Measurements from ENCODE around the gene USHBP1. TPM values are rescaled to one million over a fixed set of nuclear protein-coding genes. Genes with fewer than 3 reads are reported as not detected.

Gene USHBP1
- total and polyA plus RNA-seq, 2 donors (not counting 1 experiment from before 2014, with no cell fraction given): 0.39 TPM; not detected in 1

DNA sequence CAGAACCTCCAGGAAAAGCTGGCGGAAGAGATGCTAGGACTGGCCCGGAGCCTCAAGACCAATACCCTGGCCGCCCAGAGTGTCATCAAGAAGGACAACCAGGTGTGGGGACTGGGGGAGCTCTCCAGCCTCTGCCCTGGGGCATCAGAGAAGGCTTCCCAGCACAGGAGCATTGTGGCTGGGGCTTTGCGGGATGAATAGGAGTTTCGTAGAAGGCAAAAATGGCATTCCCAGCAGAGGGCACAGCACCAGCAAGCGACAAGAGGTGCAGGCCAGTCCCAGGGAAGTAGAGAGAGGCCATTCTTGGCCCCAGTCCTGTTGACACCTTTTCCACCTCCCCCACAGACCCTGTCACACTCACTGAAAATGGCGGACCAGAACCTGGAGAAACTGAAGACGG lies 45.3 kb downstream of the USHBP1 start:
- intact Hi-C loops (cut with micrococcal nuclease): no loop called here
- H3K9me3 Mint-ChIP-seq (ENCODE audit: insufficient read depth): no peaks in the 10 kb centered on the region
- H3K4me1 ChIP-seq (ENCODE audit: control insufficient read depth in 2 of 2, insufficient read depth in 2 of 2, low read length in 2 of 2): peaks cover 10 to 15% of the 10 kb centered on the region in 2 donors
- H4K20me1 ChIP-seq (ENCODE audit: control insufficient read depth, insufficient read depth, low read length, poor library complexity, severe bottlenecking): no peaks in the 10 kb centered on the region
- WGBS (ENCODE audit: insufficient coverage): 95% methylated on average over 8 of the region's 8 CpGs
- no peak for DNase-seq
- peaks cover 0 to 13% of the 10 kb centered on the region in 2 experiments for H3K36me3 ChIP-seq (replicated peaks in 1 of 2; ENCODE audit: control extremely low read depth in 1 of 2, control insufficient read depth in 1 of 2, extremely low read depth in 1 of 2, insufficient read depth in 2 of 2, low read length in 1 of 2)
- no peak overlapping the region for H3K4me3 Mint-ChIP-seq
- H3K27me3 ChIP-seq (replicated peaks in 1 of 4; ENCODE audit: control extremely low read depth in 1 of 4, control insufficient read depth in 3 of 4, insufficient read depth in 4 of 4, low read length in 3 of 4): no peaks in the 10 kb centered on the region
- CTCF ChIA-PET: no interaction called here
- H3K27me3 Mint-ChIP-seq: no peaks in the 10 kb centered on the region
- peaks cover 15% of the 10 kb centered on the region for H3K4me1 Mint-ChIP-seq
- no peak overlapping the region for H3K27ac Mint-ChIP-seq
- no peak overlapping the region for H3K9ac ChIP-seq (ENCODE audit: low read length)
- POLR2A ChIA-PET: interaction anchor here (0.7 kb wide), 2 partner anchors 134 to 479 kb away, joined by 5 to 6 read pairs; no protein-coding TSS in a partner anchor
- no peak overlapping the region for H3K27ac ChIP-seq (ENCODE audit: low read length in 2 of 2)
- H3K79me2 ChIP-seq (ENCODE audit: control insufficient read depth, insufficient read depth, low read length): no peaks in the 10 kb centered on the region
- ATAC-seq (ENCODE audit: low read depth): no peak
- no peaks in the 10 kb centered on the region for H3K9me3 ChIP-seq (ENCODE audit: control extremely low read depth in 1 of 3, control insufficient read depth in 2 of 3, insufficient read depth in 1 of 3, low read length in 2 of 3)
- H3K4me2 ChIP-seq (replicated peaks; ENCODE audit: low read depth, low read length, poor library complexity, severe bottlenecking): no peak overlapping the region
- H2AFZ ChIP-seq (ENCODE audit: insufficient read depth, low read depth, low read length, poor library complexity, severe bottlenecking): no peak overlapping the region
- H3K4me3 ChIP-seq (ENCODE audit: control extremely low read depth in 1 of 5, extremely low read depth in 1 of 5, insufficient read depth in 1 of 5, low read depth in 2 of 5, low read length in 4 of 5): no peak overlapping the region
- no peak for TF ChIP-seq EZH2 (IDR thresholded peaks at IDR 0.05; ENCODE audit: borderline replicate concordance, insufficient read depth, low read depth, low read length, poor library complexity, severe bottlenecking)
- TF ChIP-seq, protein P1, sequence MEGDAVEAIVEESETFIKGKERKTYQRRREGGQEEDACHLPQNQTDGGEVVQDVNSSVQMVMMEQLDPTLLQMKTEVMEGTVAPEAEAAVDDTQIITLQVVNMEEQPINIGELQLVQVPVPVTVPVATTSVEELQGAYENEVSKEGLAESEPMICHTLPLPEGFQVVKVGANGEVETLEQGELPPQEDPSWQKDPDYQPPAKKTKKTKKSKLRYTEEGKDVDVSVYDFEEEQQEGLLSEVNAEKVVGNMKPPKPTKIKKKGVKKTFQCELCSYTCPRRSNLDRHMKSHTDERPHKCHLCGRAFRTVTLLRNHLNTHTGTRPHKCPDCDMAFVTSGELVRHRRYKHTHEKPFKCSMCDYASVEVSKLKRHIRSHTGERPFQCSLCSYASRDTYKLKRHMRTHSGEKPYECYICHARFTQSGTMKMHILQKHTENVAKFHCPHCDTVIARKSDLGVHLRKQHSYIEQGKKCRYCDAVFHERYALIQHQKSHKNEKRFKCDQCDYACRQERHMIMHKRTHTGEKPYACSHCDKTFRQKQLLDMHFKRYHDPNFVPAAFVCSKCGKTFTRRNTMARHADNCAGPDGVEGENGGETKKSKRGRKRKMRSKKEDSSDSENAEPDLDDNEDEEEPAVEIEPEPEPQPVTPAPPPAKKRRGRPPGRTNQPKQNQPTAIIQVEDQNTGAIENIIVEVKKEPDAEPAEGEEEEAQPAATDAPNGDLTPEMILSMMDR (IDR thresholded peaks at IDR 0.05): no peak

DNA sequence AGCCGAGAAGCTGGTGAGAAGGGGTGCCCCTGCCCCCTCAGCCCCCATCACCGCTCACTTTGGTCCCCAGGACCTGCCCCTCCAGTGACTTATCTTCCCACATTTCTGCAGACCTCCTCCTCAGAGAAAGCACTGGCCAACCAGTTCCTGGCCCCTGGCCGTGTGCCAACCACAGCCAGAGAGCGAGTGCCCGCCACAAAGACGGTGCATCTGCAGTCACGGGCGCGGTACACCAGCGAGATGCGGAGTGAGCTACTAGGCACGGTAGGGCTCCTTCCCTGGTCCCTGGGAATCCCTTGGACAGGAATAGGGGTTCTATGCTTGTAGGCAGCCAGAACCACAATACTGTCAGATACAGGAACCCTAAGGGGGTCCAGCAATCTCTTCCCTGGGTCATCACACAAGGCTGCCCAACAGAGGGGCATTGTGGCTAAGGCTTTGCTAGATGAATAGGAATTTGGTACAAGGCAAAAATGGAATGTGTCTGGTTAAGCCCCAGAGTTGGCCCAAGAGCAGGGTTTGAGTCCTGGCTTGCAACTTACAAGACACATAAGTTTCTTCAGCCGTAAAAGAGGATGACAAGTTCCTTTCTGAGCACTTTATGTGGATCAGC lies 48.4 kb downstream of the USHBP1 start:
- no peak for TF ChIP-seq EZH2 (IDR thresholded peaks at IDR 0.05; ENCODE audit: borderline replicate concordance, insufficient read depth, low read depth, low read length, poor library complexity, severe bottlenecking)
- TF ChIP-seq, protein P1 (IDR thresholded peaks at IDR 0.05): no peak
- Histone ChIP-seq H3K4me1 (ENCODE audit: control insufficient read depth in 2 of 2, insufficient read depth in 2 of 2, low read length in 2 of 2) (peaks cover 10 to 19% of the 10 kb centered on the region in 2 donors), H3K4me2 (replicated peaks; ENCODE audit: low read depth, low read length, poor library complexity, severe bottlenecking) (peak overlapping the region; percentile 76), H3K27me3 (replicated peaks in 1 of 4; ENCODE audit: control extremely low read depth in 1 of 4, control insufficient read depth in 3 of 4, insufficient read depth in 4 of 4, low read length in 3 of 4) (no peaks in the 10 kb centered on the region), H3K36me3 (replicated peaks in 1 of 2; ENCODE audit: control extremely low read depth in 1 of 2, control insufficient read depth in 1 of 2, extremely low read depth in 1 of 2, insufficient read depth in 2 of 2, low read length in 1 of 2) (peaks cover 0 to 30% of the 10 kb centered on the region in 2 experiments), H3K4me3 (ENCODE audit: control extremely low read depth in 1 of 5, extremely low read depth in 1 of 5, insufficient read depth in 1 of 5, low read depth in 2 of 5, low read length in 4 of 5) (peak overlapping the region in 3 of 5 experiments; percentile 77 to 94 (median 82)), H3K9me3 (ENCODE audit: control extremely low read depth in 1 of 3, control insufficient read depth in 2 of 3, insufficient read depth in 1 of 3, low read length in 2 of 3) (no peaks in the 10 kb centered on the region), H3K79me2 (ENCODE audit: control insufficient read depth, insufficient read depth, low read length) (no peaks in the 10 kb centered on the region), H3K9ac (ENCODE audit: low read length) (peak overlapping the region; percentile 89), H2AFZ (ENCODE audit: insufficient read depth, low read depth, low read length, poor library complexity, severe bottlenecking) (no peak overlapping the region), H3K27ac (ENCODE audit: low read length in 2 of 2) (peak overlapping the region; percentile 91), H4K20me1 (ENCODE audit: control insufficient read depth, insufficient read depth, low read length, poor library complexity, severe bottlenecking) (no peaks in the 10 kb centered on the region)
- CTCF ChIA-PET: interaction anchor here (0.7 to 3.0 kb wide), 6 partner anchors 10 to 847 kb away, joined by 3 to 13 read pairs (median 4); partner anchors contain the start of genes MRPL34 and OCEL1
- H3K27ac Mint-ChIP-seq: peak overlapping the region; percentile 97
- POLR2A ChIA-PET: interaction anchor here (0.6 to 1.8 kb wide), 8 partner anchors 10 to 210 kb away, joined by 3 to 29 read pairs (median 5); partner anchors contain the start of genes NR2F6 and OCEL1
- H3K4me3 Mint-ChIP-seq: peak overlapping the region; percentile 92
- no peaks in the 10 kb centered on the region for H3K9me3 Mint-ChIP-seq (ENCODE audit: insufficient read depth)
- intact Hi-C loops (cut with micrococcal nuclease): no loop called here
- DNase-seq (no peak), ATAC-seq (ENCODE audit: low read depth) (no peak)
- H3K4me1 Mint-ChIP-seq: peaks cover 18% of the 10 kb centered on the region
- H3K27me3 Mint-ChIP-seq: no peaks in the 10 kb centered on the region
- WGBS (ENCODE audit: insufficient coverage): 95% methylated on average over 13 of the region's 13 CpGs

Measured in B cell (primary cell).